Keratinocyte (primary cell): ENCODE data around the gene VPS37C.

Source experiments
- EZH2 ChIP-seq: IDR thresholded peaks from one replicate; pipeline ENCODE4 v1.6.1; 2012; ENCODE audit warnings: inconsistent platforms, mild to moderate bottlenecking, low read length, moderate library complexity
- TF ChIP-seq, protein P1 (sequence below), 3 experiments: IDR thresholded peaks in 1 of 3; conservative IDR thresholded peaks in 1 of 3; optimal IDR thresholded peaks in 1 of 3; 2 replicates in 2 of 3; 3 replicates in 1 of 3; pipeline versions ENCODE3 to v1.5.1; 2011; ENCODE audit warnings: low read length in 3 of 3, mild to moderate bottlenecking in 3 of 3, moderate library complexity in 2 of 3, control low read depth in 1 of 3, inconsistent platforms in 1 of 3; ENCODE audit not compliant: insufficient read depth in 2 of 3; ENCODE audit errors: extremely low read depth in 1 of 3

DNA sequence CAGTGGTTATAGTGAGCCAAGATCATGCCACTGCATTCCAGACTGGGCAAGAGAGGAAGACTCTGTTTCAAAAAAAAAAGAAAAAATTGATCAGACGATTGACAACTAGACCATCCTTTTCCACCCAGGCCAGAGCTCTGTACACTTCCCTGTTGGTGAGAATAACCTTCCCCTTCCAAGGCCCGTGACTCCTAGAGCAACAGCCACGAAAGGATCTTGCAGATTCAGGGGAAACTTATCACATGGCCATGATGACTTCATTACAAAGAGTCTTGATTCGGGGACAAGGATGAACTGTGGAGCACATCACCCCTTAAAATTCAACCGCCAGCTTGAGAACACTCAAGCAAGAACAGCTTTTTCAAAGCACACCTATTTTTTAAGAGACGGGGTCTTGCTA, 48.7 kb downstream of the VPS37C start:
- TF ChIP-seq, protein P1, sequence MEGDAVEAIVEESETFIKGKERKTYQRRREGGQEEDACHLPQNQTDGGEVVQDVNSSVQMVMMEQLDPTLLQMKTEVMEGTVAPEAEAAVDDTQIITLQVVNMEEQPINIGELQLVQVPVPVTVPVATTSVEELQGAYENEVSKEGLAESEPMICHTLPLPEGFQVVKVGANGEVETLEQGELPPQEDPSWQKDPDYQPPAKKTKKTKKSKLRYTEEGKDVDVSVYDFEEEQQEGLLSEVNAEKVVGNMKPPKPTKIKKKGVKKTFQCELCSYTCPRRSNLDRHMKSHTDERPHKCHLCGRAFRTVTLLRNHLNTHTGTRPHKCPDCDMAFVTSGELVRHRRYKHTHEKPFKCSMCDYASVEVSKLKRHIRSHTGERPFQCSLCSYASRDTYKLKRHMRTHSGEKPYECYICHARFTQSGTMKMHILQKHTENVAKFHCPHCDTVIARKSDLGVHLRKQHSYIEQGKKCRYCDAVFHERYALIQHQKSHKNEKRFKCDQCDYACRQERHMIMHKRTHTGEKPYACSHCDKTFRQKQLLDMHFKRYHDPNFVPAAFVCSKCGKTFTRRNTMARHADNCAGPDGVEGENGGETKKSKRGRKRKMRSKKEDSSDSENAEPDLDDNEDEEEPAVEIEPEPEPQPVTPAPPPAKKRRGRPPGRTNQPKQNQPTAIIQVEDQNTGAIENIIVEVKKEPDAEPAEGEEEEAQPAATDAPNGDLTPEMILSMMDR (optimal IDR thresholded peaks at IDR 0.05 in 1 of 3, IDR thresholded peaks at IDR 0.05 in 1 of 3, conservative IDR thresholded peaks at IDR 0.05 in 1 of 3; ENCODE audit: extremely low read depth in 1 of 3, insufficient read depth in 2 of 3, low read length in 3 of 3), result no peak
- no peak for TF ChIP-seq EZH2
